Tibial nerve (tissue), 4 donors: Measurements from ENCODE around the gene EXOC4.

Experiments
- CTCF ChIP-seq, 5 experiments: fragments of 200-600 bp in 3 of 5; fragments of 450-650 bp in 2 of 5; sonication (generic) in 3 of 5; IDR thresholded peaks; one replicate each; pipeline ENCODE4 v1.5.1; 2016 to 2019; ENCODE audit warnings: antibody characterized with exemption in 5 of 5, mild to moderate bottlenecking in 3 of 5, moderate library complexity in 2 of 5
- EP300 ChIP-seq, 2 donors: sonication (generic); formaldehyde crosslinking; IDR thresholded peaks; one replicate each; pipeline ENCODE4 v1.6.1; 2017; ENCODE audit warnings: antibody characterized with exemption in 2 of 2, mild to moderate bottlenecking in 1 of 2
- POLR2A ChIP-seq, 2 donors: fragments of 450-650 bp; IDR thresholded peaks; one replicate each; pipeline ENCODE4 v1.6.1; 2017; ENCODE audit warnings: antibody characterized with exemption in 2 of 2, mild to moderate bottlenecking in 2 of 2, moderate library complexity in 2 of 2

GRCh38 chr7:133510326-133511055 lies 257.6 kb downstream of the EXOC4 start:
- TF ChIP-seq POLR2A (IDR thresholded peaks at IDR 0.05) (no peak), CTCF (IDR thresholded peaks at IDR 0.05) (no peak), EP300 (IDR thresholded peaks at IDR 0.05) (no peak)
